Brain microvascular endothelial cell (primary cell): Measurements from ENCODE around the gene CBFA2T3.

Experiments
- DNase-seq: peaks from one replicate; pipeline ENCODE4 v3.0.0-alpha.2; 2020
- H3K27ac ChIP-seq: fragments of 250-450 bp; sonication (Bioruptor Pico); 2 replicates; pipeline ENCODE4 v1.5.1; 2020; ENCODE audit warnings: mild to moderate bottlenecking, moderate library complexity
- H3K27me3 ChIP-seq: fragments of 250-450 bp; sonication (Bioruptor Pico); replicated peaks from 2 replicates; pipeline ENCODE4 v1.5.1; 2020; ENCODE audit warnings: mild to moderate bottlenecking
- H3K36me3 ChIP-seq: fragments of 250-450 bp; sonication (Bioruptor Pico); replicated peaks from 2 replicates; pipeline ENCODE4 v1.5.1; 2020; ENCODE audit warnings: mild to moderate bottlenecking
- H3K4me3 ChIP-seq: 2 replicates; pipeline ENCODE4 v1.5.1; 2011; ENCODE audit warnings: low read depth, mild to moderate bottlenecking, control low read depth, low read length, moderate library complexity
- in situ Hi-C: cut with HindIII; loops from 2 replicates; pipeline ENCODE4 v1.10.0; 2017; ENCODE audit warnings: low sequenced_read_pairs, low pct_ligation_motif_present
- TF ChIP-seq, protein P1 (sequence below): IDR thresholded peaks from 2 replicates; pipeline ENCODE4 v1.5.1; 2011; ENCODE audit warnings: low read depth, mild to moderate bottlenecking, moderate library complexity, low read length, control low read depth, inconsistent platforms; ENCODE audit errors: missing control alignments

The CBFA2T3 gene

DNA sequence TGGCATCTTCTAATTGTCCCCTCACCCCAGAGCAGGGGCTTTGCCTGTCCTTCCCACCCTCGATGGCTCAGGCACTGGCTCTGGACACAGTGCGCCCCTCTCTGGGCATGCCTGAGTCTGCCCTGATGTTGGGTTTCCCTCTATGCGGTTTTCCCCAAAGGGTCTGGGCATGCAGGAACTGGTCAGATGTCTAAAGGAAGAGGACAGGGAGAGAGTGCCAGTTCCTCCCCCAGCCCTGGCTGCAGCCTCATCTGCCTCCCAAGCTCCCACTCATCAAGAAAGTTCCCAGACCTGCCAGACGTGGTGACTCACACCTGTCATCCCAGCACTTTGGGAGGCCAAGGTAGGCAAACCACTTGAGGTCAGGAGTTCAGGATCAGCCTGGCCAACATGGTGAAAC, 69.2 kb downstream of the CBFA2T3 start:
- no peaks in the 10 kb centered on the region for H3K36me3 ChIP-seq
- in situ Hi-C loops, result no loop called here
- TF ChIP-seq, protein P1, sequence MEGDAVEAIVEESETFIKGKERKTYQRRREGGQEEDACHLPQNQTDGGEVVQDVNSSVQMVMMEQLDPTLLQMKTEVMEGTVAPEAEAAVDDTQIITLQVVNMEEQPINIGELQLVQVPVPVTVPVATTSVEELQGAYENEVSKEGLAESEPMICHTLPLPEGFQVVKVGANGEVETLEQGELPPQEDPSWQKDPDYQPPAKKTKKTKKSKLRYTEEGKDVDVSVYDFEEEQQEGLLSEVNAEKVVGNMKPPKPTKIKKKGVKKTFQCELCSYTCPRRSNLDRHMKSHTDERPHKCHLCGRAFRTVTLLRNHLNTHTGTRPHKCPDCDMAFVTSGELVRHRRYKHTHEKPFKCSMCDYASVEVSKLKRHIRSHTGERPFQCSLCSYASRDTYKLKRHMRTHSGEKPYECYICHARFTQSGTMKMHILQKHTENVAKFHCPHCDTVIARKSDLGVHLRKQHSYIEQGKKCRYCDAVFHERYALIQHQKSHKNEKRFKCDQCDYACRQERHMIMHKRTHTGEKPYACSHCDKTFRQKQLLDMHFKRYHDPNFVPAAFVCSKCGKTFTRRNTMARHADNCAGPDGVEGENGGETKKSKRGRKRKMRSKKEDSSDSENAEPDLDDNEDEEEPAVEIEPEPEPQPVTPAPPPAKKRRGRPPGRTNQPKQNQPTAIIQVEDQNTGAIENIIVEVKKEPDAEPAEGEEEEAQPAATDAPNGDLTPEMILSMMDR, result no peak
- peaks cover 13% of the 10 kb centered on the region for H3K27me3 ChIP-seq
- no peak overlapping the region for H3K27ac ChIP-seq
- H3K4me3 ChIP-seq, result no peak overlapping the region
- peak; percentile 28 for DNase-seq

DNA sequence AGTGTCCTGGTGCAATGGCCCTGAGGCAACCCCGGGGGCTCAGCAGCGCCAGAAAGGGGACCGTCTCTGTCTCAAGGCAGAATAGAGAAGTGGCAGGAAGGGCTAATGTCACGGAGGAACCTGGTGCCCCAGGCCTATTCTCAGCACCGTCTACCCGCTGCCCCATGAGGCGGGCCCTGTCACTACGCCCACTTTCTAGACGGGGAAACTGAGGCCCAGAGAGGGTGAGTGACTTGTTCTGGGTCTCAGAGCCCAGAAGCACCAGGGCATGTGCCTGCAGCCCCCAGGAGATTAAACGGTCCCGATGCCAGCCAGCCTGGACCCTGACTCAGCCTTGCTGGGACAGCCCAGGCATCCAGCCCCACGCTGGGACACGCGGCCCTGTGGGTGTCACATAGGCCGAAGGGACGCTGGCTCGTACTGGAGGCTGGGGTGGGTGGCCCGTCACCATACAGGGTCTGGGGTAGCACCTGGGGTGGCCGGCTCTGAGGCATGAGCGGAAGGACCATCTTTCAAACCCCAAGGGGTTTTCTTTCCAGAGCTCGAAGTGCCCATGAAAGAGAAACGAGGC, 70.4 kb downstream of the CBFA2T3 start:
- H3K27me3 ChIP-seq, result peaks cover 13% of the 10 kb centered on the region
- H3K27ac ChIP-seq, result no peak overlapping the region
- in situ Hi-C loops, result no loop called here
- H3K4me3 ChIP-seq, result no peak overlapping the region
- no peaks in the 10 kb centered on the region for H3K36me3 ChIP-seq
- TF ChIP-seq, protein P1, result no peak
- no peak for DNase-seq

DNA sequence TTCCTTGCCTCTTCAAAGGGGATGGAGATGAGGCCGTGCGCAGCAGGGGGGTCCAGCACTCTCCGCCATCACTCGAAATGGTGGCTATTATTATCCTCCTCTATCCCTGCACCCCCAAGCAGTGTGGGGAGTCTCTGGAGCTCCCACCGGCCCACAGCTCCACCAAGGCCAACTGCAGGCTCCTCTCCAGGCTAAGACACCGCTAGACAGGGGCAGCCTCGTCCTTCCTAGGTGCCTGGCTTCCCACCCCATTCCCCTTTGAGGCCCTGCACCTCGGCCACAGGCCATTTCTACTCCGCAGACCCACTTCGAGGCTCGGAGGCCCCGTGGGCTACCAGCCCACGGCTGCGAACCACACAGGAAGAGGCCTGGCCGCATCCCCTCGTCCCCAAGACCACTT, 71.0 kb downstream of the CBFA2T3 start:
- TF ChIP-seq, protein P1, result no peak
- H3K27me3 ChIP-seq, result peaks cover 10% of the 10 kb centered on the region
- no peak for DNase-seq
- no peak overlapping the region for H3K4me3 ChIP-seq
- H3K36me3 ChIP-seq, result no peaks in the 10 kb centered on the region
- in situ Hi-C loops, result no loop called here
- no peak overlapping the region for H3K27ac ChIP-seq

DNA sequence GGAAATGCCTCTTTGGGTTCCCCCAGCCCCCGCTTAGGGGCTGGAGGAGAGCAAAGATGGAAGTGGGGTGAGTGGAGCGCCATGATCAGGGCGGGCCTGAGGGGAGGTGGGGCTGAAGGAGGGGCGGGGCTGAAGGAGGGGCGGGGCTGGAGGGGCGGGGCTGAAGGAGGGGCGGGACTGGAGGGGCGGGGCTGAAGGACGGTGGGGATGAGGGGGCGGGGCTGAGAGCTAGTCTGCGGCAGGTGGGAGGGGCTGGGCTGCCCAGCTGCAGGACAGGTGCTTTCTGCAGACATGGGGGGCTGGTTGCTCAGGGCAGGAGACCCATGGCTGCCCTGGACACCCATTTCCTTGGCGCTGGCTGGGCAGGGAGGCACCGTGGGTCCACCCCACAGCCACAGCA, 71.4 kb downstream of the CBFA2T3 start:
- in situ Hi-C loops, result no loop called here
- Histone ChIP-seq H3K4me3 (no peak overlapping the region), H3K36me3 (no peaks in the 10 kb centered on the region), H3K27ac (no peak overlapping the region), H3K27me3 (peaks cover 9% of the 10 kb centered on the region)
- TF ChIP-seq, protein P1, result no peak
- DNase-seq, result no peak

DNA sequence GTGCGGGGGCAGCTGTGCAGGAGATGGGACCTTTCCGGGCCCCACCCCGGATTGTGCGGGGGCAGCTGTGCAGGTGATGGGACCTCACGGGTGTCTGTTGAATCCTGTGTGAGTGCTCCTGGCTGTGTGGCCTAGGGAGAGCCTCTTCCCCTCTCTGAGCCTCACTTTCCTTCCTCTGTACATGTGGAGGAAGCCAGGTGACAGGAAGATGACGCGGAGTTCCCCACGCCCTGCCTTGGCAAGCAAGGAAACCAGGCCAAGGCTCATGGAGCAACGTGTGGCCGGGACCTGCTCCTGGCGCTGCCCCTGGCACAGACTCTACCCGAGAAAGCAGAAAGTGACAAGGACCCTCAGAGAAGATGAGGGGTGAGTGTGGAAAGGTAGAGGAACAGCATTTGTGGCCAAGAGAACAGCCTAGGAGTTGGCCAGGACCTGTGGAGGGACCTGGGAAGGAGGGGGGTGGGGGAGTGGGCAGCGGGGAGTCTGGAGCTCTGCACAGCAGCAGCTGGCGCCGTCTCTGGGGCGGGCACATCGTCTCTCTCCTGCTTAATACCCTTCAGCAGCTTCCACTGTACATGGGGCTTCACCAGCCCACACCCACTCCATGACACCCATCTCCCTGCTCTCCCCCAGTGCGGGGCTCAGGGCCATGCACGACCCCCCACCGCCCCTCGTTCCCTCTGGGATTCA, 72.2 kb downstream of the CBFA2T3 start:
- peaks cover 5% of the 10 kb centered on the region for H3K27me3 ChIP-seq
- no peak for DNase-seq
- no peaks in the 10 kb centered on the region for H3K36me3 ChIP-seq
- in situ Hi-C loops, result no loop called here
- H3K4me3 ChIP-seq, result no peak overlapping the region
- no peak overlapping the region for H3K27ac ChIP-seq
- TF ChIP-seq, protein P1, result no peak

DNA sequence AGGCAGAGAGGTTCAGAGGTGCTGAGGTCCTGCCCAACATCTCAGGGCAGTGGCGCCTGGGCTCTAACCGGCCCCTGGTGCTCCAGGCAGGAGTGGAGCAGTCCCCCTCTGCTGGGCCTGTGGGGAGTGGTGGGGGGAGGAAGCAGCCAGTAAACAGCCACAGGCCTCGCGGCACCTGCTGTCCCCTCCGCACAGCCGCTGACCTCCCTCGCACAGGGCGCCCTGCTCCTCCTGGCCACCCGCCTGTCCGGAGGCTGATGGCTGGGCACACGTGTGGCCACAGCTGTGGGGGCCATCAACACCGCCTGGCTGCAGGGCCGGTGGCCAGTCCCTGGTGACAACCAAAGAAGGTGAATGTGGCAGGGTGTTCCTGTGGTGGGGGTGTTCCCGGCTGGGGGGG, 73.7 kb downstream of the CBFA2T3 start:
- TF ChIP-seq, protein P1, result no peak
- no peak for DNase-seq
- H3K27me3 ChIP-seq, result peaks cover 6% of the 10 kb centered on the region
- no peak overlapping the region for H3K4me3 ChIP-seq
- no peak overlapping the region for H3K27ac ChIP-seq
- no peaks in the 10 kb centered on the region for H3K36me3 ChIP-seq
- in situ Hi-C loops, result no loop called here
